Measurements from ENCODE around the gene GSAP.

GSAP gene

GRCh38 chr7:77409005-77409738 lies 7.0 kb downstream of the GSAP start:
- DNase-seq (ENCODE audit: low read depth, low spot score) = no peak

- DNase-seq (ENCODE audit: low read depth, low spot score) = no peak
Measured at GRCh38 chr7:77407906-77408305, 8.2 kb downstream of the GSAP start.

DNA sequence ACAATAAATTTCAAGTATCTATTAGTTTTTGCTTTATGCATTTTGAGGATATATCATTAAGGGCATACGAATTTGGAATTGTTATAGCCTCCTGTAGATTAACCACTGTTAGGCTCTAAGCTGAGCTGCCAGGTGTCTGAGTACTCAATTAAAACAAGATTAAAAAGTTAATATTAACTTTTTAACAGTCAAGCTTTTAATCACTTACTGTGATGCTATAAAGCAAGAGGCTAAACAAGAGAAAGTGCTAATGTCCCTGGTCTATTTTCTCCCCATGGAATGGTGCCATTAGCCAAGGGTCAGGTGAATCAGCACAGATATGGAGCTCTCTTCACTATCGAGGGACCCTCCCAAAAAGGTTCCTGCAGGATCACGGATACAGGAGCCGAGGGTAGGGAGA lies 9.7 kb downstream of the GSAP start:
- DNase-seq (ENCODE audit: low read depth, low spot score) = no peak

GRCh38 chr7:77404641-77405040 lies 11.5 kb downstream of the GSAP start:
- no peak for DNase-seq (ENCODE audit: low read depth, low spot score)

GRCh38 chr7:77403957-77404356 lies 12.2 kb downstream of the GSAP start:
- no peak for DNase-seq (ENCODE audit: low read depth, low spot score)

GRCh38 chr7:77402818-77403217 lies 13.3 kb downstream of the GSAP start:
- no peak for DNase-seq (ENCODE audit: low read depth, low spot score)

DNA sequence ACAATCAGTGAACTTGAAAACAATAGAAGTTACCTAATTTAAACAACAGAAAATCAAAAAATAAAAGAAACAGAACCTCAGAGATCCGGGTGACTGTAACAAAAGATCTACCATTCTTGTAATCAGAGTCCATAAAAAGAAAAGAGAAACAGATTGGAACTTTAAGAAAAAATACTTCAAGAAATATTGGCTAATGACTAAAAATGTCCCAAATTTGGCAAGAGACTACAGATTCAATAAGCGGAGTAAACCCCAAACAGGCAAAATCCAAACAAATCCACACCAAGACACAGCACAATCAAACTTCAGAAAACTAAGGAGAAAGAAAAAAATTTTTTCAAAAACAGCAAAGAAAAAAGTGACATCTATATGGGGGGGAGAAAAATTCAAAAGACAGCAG lies 15.1 kb downstream of the GSAP start:
- DNase-seq (ENCODE audit: low read depth, low spot score) = no peak

GRCh38 chr7:77399816-77400215 lies 16.3 kb downstream of the GSAP start:
- no peak for DNase-seq (ENCODE audit: low read depth, low spot score)

GRCh38 chr7:77396894-77397547 lies 19.1 kb downstream of the GSAP start:
- DNase-seq (ENCODE audit: low read depth, low spot score) = no peak

- no peak for DNase-seq (ENCODE audit: low read depth, low spot score)
Measured at GRCh38 chr7:77395626-77396025, 20.5 kb downstream of the GSAP start.

- DNase-seq (ENCODE audit: low read depth, low spot score) = no peak
Measured at GRCh38 chr7:77393954-77394353, 22.2 kb downstream of the GSAP start.

DNA sequence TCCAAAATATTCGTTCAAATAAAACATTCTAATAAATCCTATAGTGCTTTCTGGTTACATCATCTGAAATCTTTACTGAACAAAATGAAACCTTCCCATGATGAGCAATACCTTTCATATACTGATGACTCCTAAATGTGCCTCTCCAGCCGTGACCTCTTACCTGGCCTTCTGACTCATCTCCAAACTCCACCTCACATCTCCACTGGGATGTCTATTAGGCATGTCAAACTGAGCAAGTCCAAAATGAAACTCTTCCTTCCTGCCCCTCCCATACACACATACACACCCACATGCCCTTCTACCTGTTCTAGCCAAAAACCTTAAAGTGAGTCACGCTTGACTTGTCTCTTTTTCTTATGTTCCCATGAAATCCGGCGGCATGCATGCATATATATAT lies 22.9 kb downstream of the GSAP start:
- no peak for DNase-seq (ENCODE audit: low read depth, low spot score)

- no peak for DNase-seq (ENCODE audit: low read depth, low spot score)
Measured at GRCh38 chr7:77391230-77391629, 24.9 kb downstream of the GSAP start.

DNA sequence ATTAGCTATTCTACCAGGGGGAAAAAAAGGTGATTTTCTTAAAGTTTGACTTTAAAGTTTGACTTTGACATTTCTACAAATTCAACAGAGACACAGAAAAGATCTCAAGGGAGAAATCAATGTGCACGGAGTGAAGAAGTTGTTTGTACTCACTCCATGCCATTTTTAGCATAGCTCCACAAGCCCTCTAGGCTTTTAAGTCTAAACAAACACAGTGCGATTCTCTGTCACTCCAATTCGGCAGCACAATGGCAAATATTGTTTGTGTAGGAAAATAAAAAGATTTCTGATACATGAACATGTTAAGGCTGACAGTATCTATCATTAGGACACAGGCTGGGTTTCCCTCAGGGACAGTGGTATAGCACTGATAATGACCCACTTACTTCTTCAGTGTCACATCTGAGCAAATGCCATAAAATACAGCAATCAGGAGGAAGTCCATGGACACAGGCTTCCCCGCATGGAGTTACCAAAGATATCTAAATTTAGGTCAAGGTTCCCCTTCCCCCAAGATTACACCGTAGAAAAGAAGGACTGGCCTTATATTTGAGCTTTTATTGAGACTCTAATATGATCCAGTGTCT lies 28.0 kb downstream of the GSAP start:
- no peak for DNase-seq (ENCODE audit: low read depth, low spot score)

DNA sequence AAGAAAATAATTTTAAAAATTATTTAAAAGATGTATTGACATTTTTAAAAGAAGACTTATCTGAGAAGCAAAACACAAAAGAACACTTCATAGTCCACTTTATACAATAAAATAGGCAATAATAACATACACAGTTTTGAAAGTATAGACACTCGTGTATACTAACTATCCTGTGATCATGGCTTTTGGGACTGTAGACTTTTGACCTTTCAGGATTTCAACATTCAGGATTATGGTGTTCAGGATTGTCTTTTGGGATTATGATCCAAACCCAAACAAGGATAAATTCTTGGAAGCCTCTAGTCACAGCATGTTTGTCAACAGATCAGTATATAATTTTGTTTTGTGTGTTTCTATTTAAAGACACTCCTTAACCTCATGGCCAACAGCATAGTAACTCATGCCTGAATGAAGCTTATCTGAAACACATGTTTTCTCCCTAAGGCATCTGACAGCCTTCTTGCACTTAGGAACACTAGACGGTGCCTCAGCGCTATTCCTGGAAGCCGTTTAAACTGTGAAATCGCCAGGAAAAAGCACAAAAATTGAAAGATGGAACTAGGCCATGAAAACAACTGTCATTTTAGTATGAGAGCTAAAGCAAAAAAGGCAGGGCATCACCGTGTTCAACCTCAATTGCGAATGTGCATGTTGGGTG lies 29.9 kb downstream of the GSAP start:
- no peak for DNase-seq (ENCODE audit: low read depth, low spot score)

- no peak for DNase-seq (ENCODE audit: low read depth, low spot score)
Measured at GRCh38 chr7:77383333-77383740, 32.8 kb downstream of the GSAP start.

GRCh38 chr7:77382532-77382931 lies 33.6 kb downstream of the GSAP start:
- DNase-seq (ENCODE audit: low read depth, low spot score) = no peak

GRCh38 chr7:77378584-77378983 lies 37.6 kb downstream of the GSAP start:
- no peak for DNase-seq (ENCODE audit: low read depth, low spot score)

DNA sequence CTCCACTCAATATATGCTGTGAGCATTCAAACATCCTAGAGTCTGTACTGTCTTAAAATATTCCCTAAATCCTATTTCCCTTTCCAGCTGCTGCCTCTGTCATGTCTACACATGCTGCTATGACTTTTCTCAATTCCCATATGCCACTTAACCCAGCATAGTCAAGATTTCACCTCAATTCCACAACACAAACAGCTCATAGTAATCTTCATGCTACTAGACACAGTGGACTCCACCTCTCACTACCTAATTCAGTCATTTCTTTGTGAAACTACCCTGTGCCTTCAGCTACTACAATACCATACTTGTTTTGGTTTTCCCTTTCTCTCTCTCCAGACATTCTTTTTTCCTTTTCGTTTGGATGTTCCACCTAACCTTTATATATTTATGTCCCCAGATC lies 45.5 kb downstream of the GSAP start:
- DNase-seq (ENCODE audit: low read depth, low spot score) = no peak

GRCh38 chr7:77368974-77369373 lies 47.2 kb downstream of the GSAP start:
- no peak for DNase-seq (ENCODE audit: low read depth, low spot score)

- DNase-seq (ENCODE audit: low read depth, low spot score) = no peak
Measured at GRCh38 chr7:77367976-77368375, 48.2 kb downstream of the GSAP start.

DNA sequence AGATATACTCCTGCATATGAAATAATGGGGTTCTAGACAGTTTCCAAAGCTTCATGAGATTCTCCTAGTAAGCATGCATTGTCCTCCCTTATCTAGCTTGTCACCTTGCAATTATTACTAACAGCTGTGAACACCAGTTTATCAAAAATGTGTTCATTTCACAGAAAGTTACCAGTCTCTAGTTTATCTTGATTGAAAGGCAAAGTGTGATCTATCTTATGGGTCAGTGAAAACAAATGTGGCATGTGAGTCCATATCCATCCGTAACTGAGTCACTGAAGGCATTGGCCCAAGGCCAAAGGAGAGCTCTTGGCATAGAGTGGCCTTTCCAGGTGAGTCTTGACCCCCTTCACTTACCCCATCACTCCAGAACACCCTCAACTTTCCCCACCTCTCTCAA lies 53.2 kb downstream of the GSAP start:
- DNase-seq (ENCODE audit: low read depth, low spot score) = no peak

GRCh38 chr7:77360969-77361368 lies 55.2 kb downstream of the GSAP start:
- DNase-seq (ENCODE audit: low read depth, low spot score) = no peak
